RWPE1 (cell line): Measurements from ENCODE around the gene NDUFS8.

Source experiments
- CTCF ChIA-PET: fragments of 350-600 bp; sonication (Branson Sonifier 250); formaldehyde crosslinking; extraction: SDS; loops from one replicate; lab custom pipeline; 2021; lab: Yijun Ruan, JAX
- POLR2A ChIA-PET: fragments of 400-600 bp; formaldehyde crosslinking; extraction: SDS; loops from one replicate; lab custom pipeline; 2020; ENCODE audit warnings: antibody characterized with exemption; ENCODE audit not compliant: low non-redundant PET; lab: Yijun Ruan, JAX
- DNase-seq: peaks from one replicate; pipeline ENCODE4 v3.0.0; 2012; ENCODE audit warnings: low spot score
- H3K27ac ChIP-seq: fragments of 450-650 bp; 2 replicates; pipeline ENCODE4 v1.5.1; 2017
- TF ChIP-seq, protein P1 (sequence below): fragments of 450-650 bp; conservative IDR thresholded peaks from 2 replicates; pipeline ENCODE4 v1.5.1; 2017; ENCODE audit warnings: low read depth, mild to moderate bottlenecking

The NDUFS8 gene

DNA sequence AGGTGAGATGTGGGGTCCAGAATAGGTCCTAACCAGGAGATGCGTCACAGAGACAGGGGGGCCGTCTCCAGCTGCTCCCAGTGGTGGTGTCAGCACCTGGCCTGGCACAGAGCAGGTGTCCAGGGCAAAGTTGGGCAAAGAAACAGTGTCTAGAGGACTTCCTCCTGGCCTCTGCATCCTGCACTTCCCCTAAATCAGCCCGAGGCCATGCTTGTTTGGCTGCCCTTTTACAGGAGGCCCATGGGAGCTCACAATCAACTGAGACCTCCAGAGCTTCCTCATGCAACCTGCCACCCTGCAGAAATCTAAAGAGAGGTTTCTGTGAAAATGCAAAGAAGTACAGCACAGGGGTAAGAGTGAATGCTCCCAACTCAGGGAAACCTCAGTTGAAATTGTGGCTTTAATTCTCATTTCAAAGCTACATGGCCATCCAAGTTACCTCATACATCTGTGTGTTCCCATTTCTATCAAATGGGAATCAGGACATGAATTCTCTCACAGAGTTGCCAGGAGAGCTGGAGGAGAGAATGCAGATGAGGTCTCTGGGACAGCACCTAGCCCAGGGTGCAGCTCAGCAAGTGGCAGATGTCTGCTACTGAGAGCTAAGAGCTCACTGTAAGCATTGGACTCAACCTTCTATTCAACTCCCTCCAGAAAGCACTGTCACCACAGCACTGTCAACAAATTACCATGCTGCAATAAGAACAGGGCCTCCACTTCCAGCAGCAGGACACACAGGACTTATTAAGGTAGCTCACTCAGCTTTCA lies 41.0 kb downstream of the NDUFS8 start:
- H3K27ac ChIP-seq: no peak overlapping the region
- TF ChIP-seq, protein P1, sequence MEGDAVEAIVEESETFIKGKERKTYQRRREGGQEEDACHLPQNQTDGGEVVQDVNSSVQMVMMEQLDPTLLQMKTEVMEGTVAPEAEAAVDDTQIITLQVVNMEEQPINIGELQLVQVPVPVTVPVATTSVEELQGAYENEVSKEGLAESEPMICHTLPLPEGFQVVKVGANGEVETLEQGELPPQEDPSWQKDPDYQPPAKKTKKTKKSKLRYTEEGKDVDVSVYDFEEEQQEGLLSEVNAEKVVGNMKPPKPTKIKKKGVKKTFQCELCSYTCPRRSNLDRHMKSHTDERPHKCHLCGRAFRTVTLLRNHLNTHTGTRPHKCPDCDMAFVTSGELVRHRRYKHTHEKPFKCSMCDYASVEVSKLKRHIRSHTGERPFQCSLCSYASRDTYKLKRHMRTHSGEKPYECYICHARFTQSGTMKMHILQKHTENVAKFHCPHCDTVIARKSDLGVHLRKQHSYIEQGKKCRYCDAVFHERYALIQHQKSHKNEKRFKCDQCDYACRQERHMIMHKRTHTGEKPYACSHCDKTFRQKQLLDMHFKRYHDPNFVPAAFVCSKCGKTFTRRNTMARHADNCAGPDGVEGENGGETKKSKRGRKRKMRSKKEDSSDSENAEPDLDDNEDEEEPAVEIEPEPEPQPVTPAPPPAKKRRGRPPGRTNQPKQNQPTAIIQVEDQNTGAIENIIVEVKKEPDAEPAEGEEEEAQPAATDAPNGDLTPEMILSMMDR: no peak
- POLR2A ChIA-PET: no interaction called here

DNA sequence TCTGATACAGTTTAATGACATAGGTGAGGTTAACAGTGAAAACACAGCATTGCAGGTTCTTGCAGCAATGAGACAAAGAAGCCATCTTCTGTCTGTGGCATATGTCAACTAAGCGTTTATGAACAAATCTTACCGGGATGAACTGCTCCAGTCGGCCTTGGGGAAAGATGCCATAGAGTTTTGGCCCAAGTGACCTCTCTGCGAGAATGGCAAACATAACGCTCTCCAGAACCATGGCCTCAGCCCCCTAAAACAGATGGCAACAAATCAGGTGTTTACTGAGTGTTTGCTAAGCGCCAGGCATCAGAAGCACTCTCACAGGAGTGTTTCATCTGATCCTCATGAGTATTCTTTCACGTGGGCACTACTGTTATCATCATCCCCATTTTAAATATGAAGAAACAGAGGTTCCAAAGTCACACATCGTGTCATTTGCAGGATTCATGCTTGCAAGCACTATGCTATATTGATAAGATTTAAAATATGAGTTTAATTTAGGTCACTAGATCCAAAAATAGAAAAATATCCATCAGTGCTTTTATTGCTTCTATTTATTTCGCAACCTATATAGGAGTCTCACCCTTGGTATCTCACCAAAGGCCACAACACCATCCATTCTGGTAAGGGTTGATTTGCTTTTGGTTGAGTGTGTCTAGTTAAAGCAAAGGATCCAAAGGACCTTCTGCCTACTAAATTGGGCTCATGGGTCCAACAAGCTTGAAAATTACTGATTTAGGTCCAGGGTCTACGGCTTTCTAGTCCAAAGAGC lies 44.3 kb downstream of the NDUFS8 start:
- TF ChIP-seq, protein P1: no peak
- no peak for DNase-seq
- CTCF ChIA-PET: no interaction called here
- POLR2A ChIA-PET: no interaction called here
- no peak overlapping the region for H3K27ac ChIP-seq

More for the DNA sequence above, 41.0 kb downstream of the NDUFS8 start:
- CTCF ChIA-PET: no interaction called here
- DNase-seq: no peak

DNA sequence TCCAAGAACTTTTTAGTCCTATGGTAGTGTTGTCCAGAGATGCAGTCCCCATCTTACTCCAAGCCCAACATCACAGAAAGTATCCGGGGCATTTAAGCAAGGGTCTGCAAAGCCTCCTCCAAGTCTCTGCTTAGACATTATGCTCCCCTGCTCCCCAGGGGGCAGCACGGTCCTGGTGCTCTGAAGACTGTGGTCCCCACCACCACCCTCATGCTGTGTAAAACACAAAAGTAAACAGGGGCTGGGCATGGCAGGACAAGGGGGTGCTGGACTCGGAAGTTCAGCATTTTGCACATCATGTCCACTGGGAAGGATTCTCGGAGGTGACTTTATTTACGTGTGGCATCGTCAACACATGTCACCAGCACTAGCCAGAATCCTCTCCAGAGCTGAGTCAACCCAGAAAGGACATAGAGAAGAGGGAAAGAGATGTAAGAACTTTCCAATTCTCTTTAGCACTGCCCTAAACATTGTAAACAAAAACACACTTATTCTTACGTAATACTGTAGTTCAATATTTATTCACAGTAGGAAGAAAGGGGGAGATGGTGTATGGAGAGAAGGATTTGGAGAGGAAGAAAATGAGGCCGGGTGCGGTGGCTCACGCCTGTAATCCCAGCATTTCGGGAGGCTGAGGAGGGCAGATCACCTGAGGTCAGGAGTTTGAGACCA lies 46.0 kb downstream of the NDUFS8 start:
- TF ChIP-seq, protein P1: no peak
- H3K27ac ChIP-seq: no peak overlapping the region
- ChIA-PET CTCF (no interaction called here), POLR2A (no interaction called here)
- no peak for DNase-seq

DNA sequence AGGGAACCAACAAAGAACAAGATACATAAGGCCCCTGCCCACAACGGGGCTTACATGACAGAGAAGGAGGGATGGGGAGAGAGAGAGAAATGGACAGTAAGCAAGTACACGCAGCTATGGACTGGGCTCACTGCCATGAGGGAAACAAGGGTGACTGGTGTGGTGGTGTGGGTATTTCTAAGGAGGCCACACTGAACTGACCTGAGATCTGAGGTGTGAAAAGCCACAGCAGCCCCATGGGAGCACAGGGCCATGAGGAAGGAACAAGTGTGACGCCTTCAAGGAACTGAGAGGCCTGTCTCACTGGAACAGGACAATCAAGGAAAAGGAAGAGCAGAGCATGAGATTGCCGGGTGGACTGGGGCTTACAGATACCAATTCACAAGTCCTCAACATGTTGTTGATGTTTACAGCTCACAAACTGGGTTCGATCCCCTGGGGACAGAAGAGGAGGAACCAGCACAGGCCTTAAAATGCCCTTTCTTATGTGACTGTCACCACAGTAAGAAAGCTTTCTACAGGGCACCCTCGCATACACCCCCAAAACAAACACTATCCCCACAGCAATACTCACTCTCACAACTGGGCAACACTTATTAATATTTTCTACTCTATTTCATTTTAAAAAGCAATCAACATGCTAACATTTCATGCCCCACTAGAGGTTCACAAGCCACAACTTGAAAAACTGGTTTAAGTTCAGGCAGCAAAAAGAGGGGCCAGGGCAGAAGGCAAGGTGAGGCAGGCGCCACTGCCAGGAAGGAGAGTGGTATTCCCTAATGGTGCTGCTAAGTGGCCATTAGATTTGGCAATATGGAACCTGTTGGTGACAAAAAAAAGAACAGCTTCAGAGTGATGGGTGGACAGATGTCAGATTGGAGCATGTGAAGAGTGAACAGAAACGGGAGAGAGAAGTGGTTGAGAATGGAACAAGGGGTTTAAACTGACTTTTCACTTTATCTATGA lies 47.4 kb downstream of the NDUFS8 start:
- CTCF ChIA-PET: no interaction called here
- DNase-seq: no peak
- TF ChIP-seq, protein P1: no peak
- POLR2A ChIA-PET: no interaction called here
- H3K27ac ChIP-seq: no peak overlapping the region

DNA sequence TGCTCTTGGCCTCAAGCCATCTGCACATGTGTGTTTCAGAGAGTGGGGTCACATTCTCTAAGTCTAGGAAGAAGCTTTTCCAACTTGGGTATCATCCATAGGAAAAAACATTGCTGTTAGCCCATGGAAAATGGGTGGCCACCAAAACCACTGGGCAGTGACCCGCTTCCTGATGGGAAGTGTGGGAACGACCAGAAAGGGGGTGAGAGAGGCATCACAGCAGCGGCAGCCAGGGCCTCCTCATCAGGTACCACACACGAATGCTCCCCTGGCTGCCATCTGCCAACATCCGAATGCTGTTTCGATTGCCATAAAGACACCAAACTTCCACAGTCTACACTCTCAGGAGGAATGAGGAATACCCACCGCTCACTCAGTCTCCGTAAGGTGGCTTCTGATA lies 50.4 kb downstream of the NDUFS8 start:
- POLR2A ChIA-PET: no interaction called here
- no peak overlapping the region for H3K27ac ChIP-seq
- TF ChIP-seq, protein P1: no peak
- CTCF ChIA-PET: no interaction called here
- DNase-seq: no peak
